GM19463 (cell line): ENCODE measurements around the gene NOX3.

Source experiments
- ATAC-seq: cut with Tn5 transposase; IDR thresholded peaks from one replicate; pipeline ENCODE4 v1.9.1; 2021; ENCODE audit warnings: mild to moderate bottlenecking, moderate library complexity; ENCODE audit not compliant: unreplicated experiment

The NOX3 gene

DNA sequence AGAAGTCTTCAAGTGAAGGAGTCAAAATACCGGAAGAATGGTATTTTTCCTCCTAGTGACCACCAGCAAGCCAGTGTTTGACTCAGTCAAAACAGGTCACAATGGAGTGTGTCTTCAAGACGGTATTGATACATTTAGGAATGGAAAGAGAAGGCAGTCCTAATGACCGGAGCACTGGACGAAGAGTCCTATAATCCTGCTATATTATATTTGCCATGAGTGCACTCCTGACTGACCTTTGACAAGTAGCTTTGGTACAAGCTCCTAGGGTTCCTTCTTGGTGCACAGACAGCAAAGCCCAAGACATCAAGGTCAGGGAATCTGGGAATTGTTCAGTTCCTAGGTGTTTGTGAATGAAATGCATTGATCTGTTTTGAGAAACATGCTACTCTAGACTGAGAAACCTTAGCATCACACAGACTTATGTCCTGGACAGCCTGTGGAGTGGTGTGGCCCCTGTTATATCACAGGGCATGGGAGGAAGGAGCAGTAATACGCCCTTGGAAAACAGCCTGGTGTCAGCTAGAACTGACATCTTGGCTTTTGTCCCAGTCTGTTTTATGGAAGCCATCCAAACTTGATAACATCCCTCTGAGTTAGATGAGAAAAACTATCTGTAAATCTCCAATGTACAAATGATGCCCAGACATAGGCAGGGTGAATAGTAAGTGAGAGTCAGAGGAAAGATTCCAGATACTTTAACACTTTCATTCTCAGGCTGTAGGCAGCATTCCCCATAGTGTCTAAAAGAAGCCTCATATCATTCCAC, 18.5 kb downstream of the NOX3 start:
- no peak for ATAC-seq

DNA sequence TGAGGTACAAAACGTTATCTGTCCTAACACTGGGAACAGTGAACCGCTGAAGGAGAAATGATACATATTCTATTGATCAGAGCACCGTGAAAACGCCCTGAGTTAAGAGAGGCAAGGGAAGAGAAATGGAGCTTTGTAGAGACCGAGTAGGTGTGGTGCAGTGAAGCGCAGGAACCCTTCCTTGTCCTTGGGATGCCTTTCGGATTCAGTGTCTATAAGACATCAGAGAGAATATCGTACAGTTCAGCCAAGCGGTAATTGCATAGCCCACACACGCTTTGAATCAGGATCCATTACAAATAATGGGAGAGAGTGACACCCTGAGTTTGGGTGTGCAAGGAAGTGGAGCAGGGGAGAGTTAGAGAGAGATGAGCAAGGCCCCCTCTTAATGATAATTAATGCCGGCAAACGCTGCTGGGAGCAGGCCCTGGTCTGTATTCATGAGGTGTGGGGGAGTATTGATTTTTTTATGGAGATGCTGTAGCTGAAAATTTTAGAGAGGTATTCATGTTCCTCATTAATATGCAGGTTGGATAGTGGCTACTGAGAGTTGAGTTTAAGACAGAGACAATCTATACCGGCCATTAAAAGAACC, 20.7 kb downstream of the NOX3 start:
- no peak for ATAC-seq

DNA sequence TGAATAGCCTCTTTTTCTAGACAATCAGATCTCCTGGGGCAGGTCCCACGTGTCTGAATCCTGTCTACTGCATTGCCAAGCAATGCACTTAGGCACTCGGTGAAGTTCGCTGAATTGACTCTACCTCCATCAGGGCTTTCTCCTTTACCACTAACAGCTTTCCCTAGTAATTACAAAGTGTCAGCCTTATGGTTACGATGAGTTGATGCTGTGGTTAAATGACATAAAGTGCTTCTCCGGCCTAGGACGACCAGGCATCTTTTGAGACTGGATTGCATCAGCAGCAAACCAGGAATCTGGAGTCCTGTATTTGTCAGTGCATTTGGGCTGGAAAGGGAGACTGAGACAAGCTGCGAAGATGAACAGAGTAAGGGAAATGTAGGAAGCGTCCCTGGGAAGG, 21.5 kb downstream of the NOX3 start:
- ATAC-seq: no peak

DNA sequence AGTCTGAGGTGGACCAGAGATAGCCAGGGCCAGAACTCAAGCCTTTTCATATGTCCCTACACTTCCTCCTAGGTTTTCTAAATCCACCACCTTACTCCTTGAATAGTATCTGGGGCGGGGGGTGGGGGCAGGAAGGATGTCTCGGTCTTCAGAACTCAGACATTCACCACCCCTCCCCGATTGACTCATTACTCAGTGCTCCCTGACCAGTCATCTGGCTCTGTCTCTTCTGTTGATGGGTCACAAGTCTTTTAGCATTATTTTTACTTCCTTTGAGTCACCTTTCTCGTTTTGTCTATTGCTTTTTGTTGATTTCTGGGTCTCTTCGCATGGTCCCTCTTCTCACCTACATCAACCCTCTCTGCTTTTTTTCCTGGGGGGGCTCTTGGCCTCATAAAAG, 23.3 kb downstream of the NOX3 start:
- no peak for ATAC-seq

DNA sequence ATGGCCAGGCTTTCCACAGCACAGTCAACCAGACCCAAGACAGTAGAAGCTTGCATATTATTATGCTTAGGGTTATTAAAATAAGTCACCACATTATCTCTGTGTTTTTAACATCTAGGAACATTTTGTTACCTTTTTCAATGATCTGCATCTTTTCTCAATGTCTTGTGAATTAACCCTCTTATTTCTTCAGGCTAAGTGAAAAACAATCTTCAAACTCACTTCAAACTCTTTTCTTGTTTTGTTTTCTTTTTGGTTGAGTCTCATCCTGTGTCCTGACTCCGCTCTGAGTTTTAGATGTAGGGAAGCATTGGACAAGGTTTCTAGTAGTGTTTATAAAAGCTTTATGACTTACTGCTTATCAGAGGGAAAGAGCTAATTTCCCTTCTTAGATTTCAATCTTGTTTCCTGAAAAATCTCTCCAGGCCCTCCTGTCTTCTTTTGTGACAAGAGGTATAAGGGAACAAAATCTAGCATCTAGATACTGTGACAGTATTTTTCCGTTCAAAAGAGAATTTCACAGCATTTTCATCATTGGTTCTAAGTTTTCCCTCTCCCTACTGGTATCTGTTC, 26.2 kb downstream of the NOX3 start:
- no peak for ATAC-seq

DNA sequence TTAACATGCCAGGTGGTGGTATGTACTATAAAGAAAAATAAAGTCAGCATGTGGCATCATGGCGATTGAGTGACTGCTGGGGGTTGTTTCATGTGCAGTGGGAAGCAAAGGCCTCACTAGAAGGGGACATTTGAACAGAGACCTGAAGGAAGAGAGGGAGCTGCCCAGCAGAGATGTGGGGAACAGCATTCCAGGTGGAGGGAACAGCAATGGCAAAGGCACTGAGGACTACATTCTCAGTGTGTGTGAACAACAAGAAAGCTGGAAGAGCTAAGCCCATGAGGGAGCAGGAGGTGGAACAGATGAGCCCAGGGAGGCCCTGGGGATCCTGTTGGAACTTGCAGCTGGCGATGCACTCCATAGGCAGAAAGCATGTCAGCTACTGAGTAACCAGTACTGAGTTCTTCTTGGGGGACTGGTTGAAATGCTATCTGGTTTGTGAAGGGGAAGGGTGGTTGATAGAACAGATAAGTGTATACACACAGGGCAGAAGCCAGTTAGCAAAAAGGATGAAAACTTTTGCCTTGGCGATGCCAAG, 29.2 kb downstream of the NOX3 start:
- no peak for ATAC-seq

DNA sequence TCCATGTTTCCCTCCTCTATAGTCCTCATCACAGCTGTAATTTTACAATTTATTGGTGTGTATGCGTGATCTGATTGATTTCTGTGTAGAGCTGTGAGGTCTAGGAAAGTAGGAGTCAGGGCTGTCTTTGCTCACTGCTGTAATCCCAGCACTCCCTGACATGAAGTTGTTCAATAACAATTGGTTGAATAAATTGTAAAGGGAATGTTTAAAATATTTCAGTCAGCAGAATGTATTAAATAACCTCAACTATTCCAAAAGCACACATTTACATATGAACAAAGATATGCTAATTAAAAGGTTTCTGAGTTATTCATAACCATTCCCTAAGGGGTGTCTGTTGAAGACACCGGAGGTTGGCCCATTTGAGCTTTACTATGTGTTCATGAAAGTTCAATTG, 31.5 kb downstream of the NOX3 start:
- ATAC-seq: no peak

DNA sequence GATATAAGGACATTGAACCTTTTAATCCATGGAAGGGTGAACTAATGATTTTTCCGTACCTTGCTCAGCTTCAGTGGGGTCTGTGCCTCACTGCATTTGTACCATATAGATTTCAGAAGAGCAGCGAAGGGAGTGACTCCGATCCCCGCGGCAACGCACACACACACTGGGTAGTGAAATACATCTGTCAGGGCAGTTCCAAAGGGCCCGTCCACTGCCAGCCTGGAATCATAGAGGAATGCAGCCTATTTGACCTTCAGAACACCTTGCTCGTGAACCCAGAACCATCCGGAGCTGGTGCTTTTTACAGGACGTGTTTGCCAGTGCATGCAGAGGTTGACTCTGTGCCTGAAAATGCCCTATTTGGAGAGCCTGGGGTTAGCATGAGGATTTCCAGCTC, 33.0 kb downstream of the NOX3 start:
- ATAC-seq: no peak

DNA sequence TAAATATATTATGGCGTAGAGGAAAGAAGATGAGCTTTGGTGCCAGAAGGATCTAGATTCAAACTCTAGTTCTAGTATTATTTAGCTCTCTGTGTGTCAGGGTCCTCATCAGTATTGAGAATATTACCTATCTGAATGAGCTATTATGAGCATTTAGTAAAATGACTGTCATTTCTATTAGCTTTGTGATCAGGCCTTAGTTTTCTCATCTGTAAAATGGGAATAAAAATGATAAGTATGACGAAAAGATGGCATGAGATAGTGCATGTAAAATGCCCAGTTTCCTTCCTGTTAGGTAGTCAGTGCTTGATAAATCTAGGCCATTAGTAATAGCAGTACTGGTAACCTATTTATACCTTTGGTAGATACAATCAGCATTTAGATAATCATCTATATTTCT, 35.1 kb downstream of the NOX3 start:
- no peak for ATAC-seq

DNA sequence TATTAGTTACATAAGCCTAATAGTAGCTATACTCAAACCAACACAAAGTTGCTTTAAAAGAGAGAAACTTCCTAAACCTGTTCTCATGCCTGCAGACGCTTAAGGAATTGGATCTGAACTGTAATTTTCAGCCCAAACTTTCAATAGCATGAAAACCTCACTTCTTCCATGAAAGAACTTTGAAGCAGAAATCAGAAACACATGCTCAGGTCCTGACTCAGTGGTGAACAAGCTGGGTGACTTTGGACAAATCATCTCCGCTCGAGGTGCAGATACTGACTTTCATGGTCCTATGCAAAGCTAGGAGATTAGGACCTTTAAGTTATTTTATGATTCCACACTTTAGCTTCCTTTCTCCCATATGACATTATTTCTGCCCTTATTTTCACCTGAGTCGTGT, 36.5 kb downstream of the NOX3 start:
- no peak for ATAC-seq

DNA sequence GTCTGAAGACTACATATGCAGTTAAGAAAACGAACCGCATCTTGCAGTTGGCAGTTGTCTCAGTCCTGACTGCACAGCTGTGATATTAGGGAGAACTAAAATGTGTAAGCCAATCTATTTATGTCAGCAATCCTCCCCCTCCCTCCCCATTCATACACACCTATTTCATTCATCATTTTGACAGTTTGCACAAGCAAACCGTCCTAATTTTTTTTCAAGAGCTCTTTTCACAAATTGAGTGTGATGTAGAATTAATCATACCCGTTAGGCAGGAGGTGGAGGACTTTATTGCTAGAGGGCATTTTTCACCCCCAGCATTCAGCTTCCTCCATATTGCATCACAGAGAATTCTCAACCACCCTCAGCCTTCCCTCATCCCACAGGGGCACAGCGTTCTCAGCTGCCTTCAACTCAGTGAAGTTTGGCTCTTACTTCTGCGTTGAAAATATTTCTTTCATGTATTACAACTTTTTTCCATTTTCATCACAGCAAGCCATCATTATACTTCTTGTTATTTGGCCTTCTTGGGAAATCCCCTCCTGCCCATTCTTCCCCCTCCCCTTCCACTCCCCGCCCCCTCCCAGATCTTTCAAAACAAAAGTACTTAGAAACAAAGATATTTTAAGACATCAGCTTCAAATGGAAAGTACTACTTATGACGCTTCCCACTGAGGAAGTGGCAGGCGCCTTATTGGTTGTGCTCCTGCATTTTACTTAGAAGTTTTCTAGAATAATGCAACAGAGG, 37.5 kb downstream of the NOX3 start:
- ATAC-seq: peak; percentile 50

DNA sequence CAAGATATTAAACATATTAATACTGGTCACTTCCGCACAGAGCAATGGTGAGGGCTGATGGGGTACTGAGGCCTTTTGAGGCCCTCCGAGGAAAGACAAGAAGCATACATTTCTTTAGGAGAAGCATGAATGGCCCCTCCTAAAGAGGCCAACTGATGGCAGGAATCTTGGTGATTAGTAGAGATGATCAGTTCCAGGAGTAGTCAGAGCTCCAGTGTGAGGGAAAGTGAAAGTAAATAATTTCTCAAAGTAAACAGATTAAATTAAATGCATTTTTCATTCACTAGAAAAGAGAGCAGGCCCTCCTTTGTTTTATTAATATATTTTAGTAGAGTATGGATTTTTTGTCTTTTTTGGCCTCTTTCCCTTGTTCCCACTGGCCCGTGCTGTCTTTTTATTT, 38.2 kb downstream of the NOX3 start:
- no peak for ATAC-seq

DNA sequence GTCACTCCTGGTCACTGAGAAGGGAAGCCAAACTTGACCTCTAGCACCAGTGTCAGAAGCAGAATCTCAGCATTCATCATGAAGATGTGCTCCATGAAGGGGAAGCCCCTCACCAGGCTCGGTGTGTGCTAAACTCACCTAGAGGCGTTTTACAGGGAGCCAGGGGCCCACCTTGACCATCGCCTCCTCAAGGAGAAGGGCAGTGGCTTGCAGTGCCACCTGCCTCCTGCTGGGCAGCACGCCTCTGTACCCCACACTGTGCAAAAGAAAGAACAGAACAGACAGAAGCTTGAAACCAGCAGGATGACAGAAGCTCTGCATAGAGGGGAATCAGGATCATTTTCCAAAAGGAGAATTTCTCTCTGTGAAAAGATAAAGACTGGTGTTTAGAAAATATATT, 39.7 kb downstream of the NOX3 start:
- ATAC-seq: no peak

DNA sequence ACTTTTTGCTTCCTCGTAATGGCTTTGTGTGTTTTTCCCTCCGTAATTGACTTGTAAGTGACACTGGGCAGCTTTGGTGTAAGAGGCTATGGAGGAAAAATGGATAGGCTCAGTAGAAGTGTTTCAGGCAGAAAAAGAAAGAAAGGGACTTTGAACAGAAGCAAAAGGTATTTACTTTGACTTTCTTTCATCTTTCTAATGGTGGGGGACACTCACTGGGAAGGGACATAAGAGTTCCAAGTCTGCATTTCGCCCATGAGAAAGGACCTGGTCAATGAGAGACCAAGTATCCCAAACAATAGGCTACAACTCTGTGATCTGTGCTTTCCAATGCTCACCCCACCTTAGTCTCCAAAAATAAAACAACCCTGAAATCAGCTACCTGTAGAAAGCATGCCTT, 41.6 kb downstream of the NOX3 start:
- ATAC-seq: no peak

DNA sequence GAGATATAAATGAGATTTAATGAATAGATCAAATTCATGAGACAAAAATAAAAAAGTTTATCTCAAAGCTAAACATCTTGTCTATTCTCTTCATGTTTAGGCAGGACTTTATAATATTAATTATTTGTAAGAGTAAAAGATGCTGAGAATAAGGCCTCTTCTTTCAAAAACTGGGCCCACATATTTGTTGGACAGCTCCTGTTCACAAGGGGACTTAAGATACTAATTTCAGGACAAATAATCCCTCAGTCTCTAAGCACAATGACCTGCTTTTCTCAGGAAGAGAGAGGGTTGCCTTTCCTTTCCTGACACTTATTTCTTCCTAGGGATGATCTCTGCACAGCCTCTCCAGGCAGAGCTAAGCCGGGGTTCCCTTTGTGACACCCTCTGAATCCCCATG, 43.3 kb downstream of the NOX3 start:
- no peak for ATAC-seq

DNA sequence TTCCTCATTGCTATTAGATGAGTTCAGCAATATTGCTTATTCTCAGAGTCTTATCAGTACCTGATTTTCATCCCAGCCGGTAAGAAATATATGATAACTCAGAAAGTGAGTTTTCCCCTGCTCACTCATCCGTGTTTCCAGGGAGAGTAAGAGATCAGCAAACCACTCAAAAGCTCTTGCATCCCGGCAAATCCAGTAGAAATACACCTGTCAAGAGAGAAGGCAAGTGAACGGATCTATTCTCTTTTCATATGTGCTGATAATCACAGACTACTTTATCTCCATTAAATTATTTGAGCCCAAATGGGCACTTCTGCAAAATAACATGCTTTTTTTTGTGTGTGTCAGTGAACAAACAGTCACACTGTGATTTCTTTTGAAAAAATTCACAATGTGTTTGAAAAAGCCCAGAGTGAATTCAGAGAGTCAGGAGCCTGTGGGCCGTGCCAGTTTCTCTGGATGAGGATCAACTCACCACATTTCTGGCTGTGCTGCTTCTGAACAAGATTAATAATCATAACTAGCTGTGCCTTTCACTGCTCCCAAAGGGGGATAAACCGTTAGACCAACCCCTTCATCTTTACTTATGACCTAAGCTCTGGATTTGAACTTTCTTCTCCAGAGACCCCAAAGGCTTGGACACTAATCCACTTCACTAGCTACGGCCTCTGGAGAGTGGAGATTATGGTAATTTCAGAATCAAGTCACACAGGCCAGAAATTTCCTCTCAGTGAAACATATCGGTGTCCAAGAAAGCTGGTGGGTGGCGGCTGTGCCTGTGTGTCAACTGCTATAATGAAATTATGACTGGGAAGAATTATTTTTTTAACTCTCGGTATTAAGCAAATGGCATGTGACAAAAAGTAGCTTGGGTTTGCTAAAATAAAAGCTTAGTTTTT, 44.2 kb downstream of the NOX3 start:
- ATAC-seq: no peak

DNA sequence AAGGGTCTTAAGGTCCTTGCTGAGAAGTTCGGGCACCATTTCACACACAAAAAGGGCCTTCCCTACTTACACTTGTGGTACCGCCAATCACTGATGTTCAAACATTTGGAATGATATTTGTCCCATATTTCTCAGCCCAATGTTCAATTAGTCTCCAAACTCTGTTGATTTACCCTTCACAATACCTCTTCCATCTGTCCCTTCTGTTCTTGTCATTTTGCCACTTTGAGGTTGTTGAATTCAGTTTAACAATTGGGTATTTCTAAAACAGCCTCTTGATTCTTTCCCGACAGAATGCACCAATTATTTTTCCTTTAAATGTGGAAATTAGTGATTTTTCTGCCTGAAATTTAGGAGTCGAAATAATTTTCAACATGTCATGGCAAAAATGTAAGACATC, 46.2 kb downstream of the NOX3 start:
- ATAC-seq: no peak

DNA sequence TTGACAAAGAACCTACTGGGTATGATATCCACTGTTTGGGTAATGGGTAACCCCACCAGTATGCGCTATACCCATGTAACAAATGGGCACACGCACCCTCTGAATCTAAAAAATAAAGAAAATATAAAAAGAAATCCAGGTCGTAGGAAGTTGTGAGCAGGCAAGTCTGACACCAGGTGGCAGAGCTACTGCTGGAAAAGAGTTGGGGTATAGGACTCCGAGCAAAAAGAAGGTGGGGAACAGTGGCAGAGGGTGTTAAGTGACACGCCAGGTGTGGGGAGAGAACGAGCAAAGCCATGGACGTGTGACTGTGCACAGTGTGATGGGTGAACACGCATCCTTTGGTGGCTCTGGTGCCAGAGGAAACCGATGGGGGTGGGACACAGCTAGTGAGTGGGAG, 46.7 kb downstream of the NOX3 start:
- ATAC-seq: no peak

DNA sequence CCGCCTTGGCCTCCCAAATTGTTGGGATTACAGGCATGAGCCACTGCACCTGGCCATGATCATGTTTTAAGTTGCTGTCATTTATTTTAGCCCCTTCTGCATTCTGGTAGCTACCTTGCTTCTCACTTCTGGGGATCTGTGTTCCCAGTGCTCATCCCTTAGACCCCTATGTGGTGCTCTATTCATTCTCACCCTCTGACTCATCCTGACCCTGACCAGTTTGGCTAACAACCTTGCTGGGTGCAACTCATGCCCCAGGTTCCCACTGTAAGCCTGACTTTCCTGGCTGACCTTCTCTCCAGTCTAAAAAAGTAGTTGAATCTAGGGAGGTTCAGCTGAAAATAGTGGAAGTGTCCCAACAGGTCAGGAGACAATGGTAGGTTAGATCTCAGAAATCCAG, 47.4 kb downstream of the NOX3 start:
- no peak for ATAC-seq

DNA sequence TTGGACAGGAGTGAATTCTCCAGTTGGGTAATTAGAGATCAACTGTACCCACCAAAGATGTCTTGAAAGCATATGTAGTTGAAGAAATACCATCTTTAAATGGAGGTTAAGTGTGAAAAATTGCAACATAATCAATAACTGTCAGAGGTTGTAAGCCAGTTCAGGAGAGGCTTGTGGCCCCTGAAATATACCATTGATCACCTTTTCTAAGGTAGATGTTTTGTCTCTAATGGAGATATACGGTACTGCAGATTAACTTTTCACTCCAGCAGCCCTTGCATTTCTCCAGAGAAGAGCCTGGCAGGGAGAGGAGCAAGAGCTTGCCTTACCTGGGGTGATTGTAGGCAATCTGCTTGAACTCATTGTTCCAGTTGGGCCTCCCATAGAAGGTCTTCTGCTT, 48.8 kb downstream of the NOX3 start:
- ATAC-seq: no peak

DNA sequence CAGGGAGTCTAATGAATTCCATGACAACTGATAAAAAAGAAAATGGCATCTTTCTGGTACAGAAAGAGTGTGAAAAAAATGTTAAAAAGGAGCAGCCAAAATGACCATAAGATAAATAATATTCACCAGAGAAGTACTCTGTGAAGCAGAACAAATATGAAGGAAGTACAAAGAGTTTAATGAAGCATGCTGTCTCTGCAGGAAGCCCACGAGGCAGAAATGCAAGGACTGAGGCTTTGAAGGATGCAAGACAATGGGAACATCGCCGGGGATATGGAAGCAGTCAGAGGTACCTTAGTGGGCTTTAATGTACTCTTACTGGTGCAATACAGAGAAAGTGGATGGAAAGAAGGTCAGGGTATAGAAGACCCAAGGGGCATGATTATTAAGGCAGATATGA, 50.7 kb downstream of the NOX3 start:
- no peak for ATAC-seq
